ENCODE measurements around the gene MAS1. TPM values are rescaled to one million over a fixed set of nuclear protein-coding genes. Genes with fewer than 3 reads are reported as not detected.

Gene MAS1
- total and polyA plus RNA-seq, 4 donors, result under 0.01 TPM; not detected in 3

- Histone ChIP-seq H3K4me1 (ENCODE audit: control insufficient read depth in 4 of 4, insufficient read depth in 4 of 4, low read length in 3 of 4) (no peaks in the 10 kb centered on the region), H3K27ac (ENCODE audit: low read depth in 1 of 2, low read length in 2 of 2) (no peak overlapping the region), H3K9ac (ENCODE audit: low read depth in 1 of 2, low read length in 2 of 2) (no peak overlapping the region), H3K27me3 (ENCODE audit: control insufficient read depth in 4 of 4, insufficient read depth in 4 of 4, low read length in 3 of 4) (no peaks in the 10 kb centered on the region), H3K9me3 (ENCODE audit: control insufficient read depth in 4 of 4, low read length in 3 of 4) (no peaks in the 10 kb centered on the region), H3K36me3 (ENCODE audit: control insufficient read depth in 4 of 4, insufficient read depth in 3 of 4, low read depth in 1 of 4, low read length in 3 of 4) (no peaks in the 10 kb centered on the region), H3K4me3 (ENCODE audit: low read depth in 1 of 3, low read length in 3 of 3) (no peak overlapping the region)
- TF ChIP-seq ATF3 (IDR thresholded peaks at IDR 0.05), result no peak
- TF ChIP-seq REST (IDR thresholded peaks at IDR 0.05), result no peak
- no peak for TF ChIP-seq TAF1 (conservative IDR thresholded peaks at IDR 0.05)
- TF ChIP-seq FOXA2 (IDR thresholded peaks at IDR 0.05), result no peak
- no peak for TF ChIP-seq CTCF (IDR thresholded peaks at IDR 0.05; ENCODE audit: low read depth, low read length, missing input control)
- TF ChIP-seq RAD21 (IDR thresholded peaks at IDR 0.05), result no peak
- no peak for TF ChIP-seq HNF4A (conservative IDR thresholded peaks at IDR 0.05)
- TF ChIP-seq GABPA (IDR thresholded peaks at IDR 0.05 in 1 of 2, conservative IDR thresholded peaks at IDR 0.05 in 1 of 2), result no peak
- no peak for TF ChIP-seq MAX (IDR thresholded peaks at IDR 0.05)
- no peak for TF ChIP-seq EGR1 (IDR thresholded peaks at IDR 0.05; ENCODE audit: low read depth in 2 of 2)
- no peak for TF ChIP-seq NR2F2 (IDR thresholded peaks at IDR 0.05)
- TF ChIP-seq FOXA1 (IDR thresholded peaks at IDR 0.05), result no peak
- TF ChIP-seq RXRA (IDR thresholded peaks at IDR 0.05), result no peak
- TF ChIP-seq ZBTB33 (IDR thresholded peaks at IDR 0.05), result no peak
- WGBS, result 89% methylated on average over 28 of the region's 28 CpGs
- DNase-seq (ENCODE audit: low spot score), result no peak
Measured at GRCh38 chr6:159866286-159867247, 24.2 kb upstream of the MAS1 start.

Measured in liver (tissue), 9 donors.